ENCODE measurements around the gene TNS1. TPM values are rescaled to one million over a fixed set of nuclear protein-coding genes. Genes with fewer than 3 reads are reported as not detected.

Gene TNS1
- total RNA-seq, 1 experiment from 2014 or later = 1.5 TPM

- H4K20me1 ChIP-seq (ENCODE audit: low read length) = no peaks in the 10 kb centered on the region
- H3K9me3 ChIP-seq (ENCODE audit: low read length) = no peaks in the 10 kb centered on the region
- no peaks in the 10 kb centered on the region for H3K79me2 ChIP-seq (ENCODE audit: low read length)
- BruUV-seq (replicated peaks) = no TSS peak
- H3K27ac ChIP-seq (ENCODE audit: low read length) = no peak overlapping the region
- peaks cover 37% of the 10 kb centered on the region for H3K27me3 ChIP-seq (ENCODE audit: low read length)
- ATAC-seq (no peak), DNase-seq (no peak)
- H3K4me2 ChIP-seq (ENCODE audit: low read length) = no peak overlapping the region
- POLR2A ChIA-PET (ENCODE audit: unreplicated experiment) = no interaction called here
- H3K9me2 ChIP-seq (replicated peaks; ENCODE audit: low read length) = no peaks in the 10 kb centered on the region
- H3K4me1 ChIP-seq (ENCODE audit: insufficient read depth, low read length) = no peaks in the 10 kb centered on the region
- TF ChIP-seq EZH2 (IDR thresholded peaks at IDR 0.05; ENCODE audit: low read length, unreplicated experiment) (no peak), EZH2phosphoT487 (IDR thresholded peaks at IDR 0.05; ENCODE audit: borderline replicate concordance, low read length) (no peak), CTCF (conservative IDR thresholded peaks at IDR 0.05; ENCODE audit: low read depth, low read length) (no peak)
- intact Hi-C loops (cut with micrococcal nuclease) = no loop called here
- H3K36me3 ChIP-seq (ENCODE audit: low read depth, low read length) = no peaks in the 10 kb centered on the region
- CTCF ChIA-PET = no interaction called here
- no peaks in the 10 kb centered on the region for H3F3A ChIP-seq (ENCODE audit: low read length, unreplicated experiment)
- H3K4me3 ChIP-seq (ENCODE audit: low read length) = no peak overlapping the region
- H2AFZ ChIP-seq (ENCODE audit: low read length) = no peak overlapping the region
- H3K9ac ChIP-seq (ENCODE audit: low read length) = no peak overlapping the region
Measured at GRCh38 chr2:217857624-217858506, 144.9 kb downstream of the TNS1 start.

- intact Hi-C loops (cut with micrococcal nuclease) = no loop called here
- Histone ChIP-seq H3K27ac (ENCODE audit: low read length) (no peak overlapping the region), H3K9ac (ENCODE audit: low read length) (no peak overlapping the region), H3K9me2 (replicated peaks; ENCODE audit: low read length) (no peaks in the 10 kb centered on the region), H3K4me3 (ENCODE audit: low read length) (no peak overlapping the region), H2AFZ (ENCODE audit: low read length) (no peak overlapping the region), H3K4me2 (ENCODE audit: low read length) (no peak overlapping the region), H3K79me2 (ENCODE audit: low read length) (no peaks in the 10 kb centered on the region), H3F3A (ENCODE audit: low read length, unreplicated experiment) (no peaks in the 10 kb centered on the region), H3K36me3 (ENCODE audit: low read depth, low read length) (no peaks in the 10 kb centered on the region), H3K27me3 (ENCODE audit: low read length) (peaks cover 37% of the 10 kb centered on the region), H4K20me1 (ENCODE audit: low read length) (no peaks in the 10 kb centered on the region), H3K4me1 (ENCODE audit: insufficient read depth, low read length) (peaks cover 4% of the 10 kb centered on the region; the same call in 1 of the 2 replicates), H3K9me3 (ENCODE audit: low read length) (no peaks in the 10 kb centered on the region)
- no peak for TF ChIP-seq CTCF (conservative IDR thresholded peaks at IDR 0.05; ENCODE audit: low read depth, low read length)
- no peak for TF ChIP-seq EZH2phosphoT487 (IDR thresholded peaks at IDR 0.05; ENCODE audit: borderline replicate concordance, low read length)
- TF ChIP-seq EZH2 (IDR thresholded peaks at IDR 0.05; ENCODE audit: low read length, unreplicated experiment) = no peak
- CTCF ChIA-PET = no interaction called here
- BruUV-seq (replicated peaks) = no TSS peak
- POLR2A ChIA-PET (ENCODE audit: unreplicated experiment) = no interaction called here
- DNase-seq = no peak
- no peak for ATAC-seq
Measured at GRCh38 chr2:217856871-217857270, 145.9 kb downstream of the TNS1 start.

- no peaks in the 10 kb centered on the region for H4K20me1 ChIP-seq (ENCODE audit: low read length)
Measured at GRCh38 chr2:217856159-217856558, 146.6 kb downstream of the TNS1 start.

More at GRCh38 chr2:217856159-217856558, 146.6 kb downstream of the TNS1 start:
- no peak for TF ChIP-seq EZH2 (IDR thresholded peaks at IDR 0.05; ENCODE audit: low read length, unreplicated experiment)
- no peak for TF ChIP-seq EZH2phosphoT487 (IDR thresholded peaks at IDR 0.05; ENCODE audit: borderline replicate concordance, low read length)
- no peak for TF ChIP-seq CTCF (conservative IDR thresholded peaks at IDR 0.05; ENCODE audit: low read depth, low read length)
- ATAC-seq (no peak), DNase-seq (no peak)
- Histone ChIP-seq H3K4me2 (ENCODE audit: low read length) (no peak overlapping the region), H3K4me3 (ENCODE audit: low read length) (no peak overlapping the region), H3K27me3 (ENCODE audit: low read length) (peaks cover 35% of the 10 kb centered on the region), H3K79me2 (ENCODE audit: low read length) (no peaks in the 10 kb centered on the region), H3K36me3 (ENCODE audit: low read depth, low read length) (no peaks in the 10 kb centered on the region), H3K9me3 (ENCODE audit: low read length) (no peaks in the 10 kb centered on the region), H3K9ac (ENCODE audit: low read length) (no peak overlapping the region), H3F3A (ENCODE audit: low read length, unreplicated experiment) (no peaks in the 10 kb centered on the region), H2AFZ (ENCODE audit: low read length) (no peak overlapping the region), H3K27ac (ENCODE audit: low read length) (no peak overlapping the region), H3K4me1 (ENCODE audit: insufficient read depth, low read length) (peaks cover 9% of the 10 kb centered on the region), H3K9me2 (replicated peaks; ENCODE audit: low read length) (no peaks in the 10 kb centered on the region)
- CTCF ChIA-PET = no interaction called here
- POLR2A ChIA-PET (ENCODE audit: unreplicated experiment) = no interaction called here
- BruUV-seq (replicated peaks) = no TSS peak
- intact Hi-C loops (cut with micrococcal nuclease) = no loop called here
